Central memory CD4-positive, alpha-beta T cell (primary cell): Measurements from ENCODE around the gene ADSL.
"Not testable (repeated sequence)": the region's sequence is repeated elsewhere in the genome, so short reads cannot be mapped to it uniquely, and the experiment has no call there.

Source experiments
- DNase-seq: peaks from one replicate; pipeline ENCODE4 v3.0.0; 2022
- total RNA-seq, 3 experiments: gene quantifications; one replicate each; lab custom pipeline; 2026; lab: John Stamatoyannopoulos, UW

ADSL gene
- 27.7 to 60.8 (median 52.2) reads per million in 3 experiments for total RNA-seq

- peak; percentile 83 for DNase-seq
Observed at GRCh38 chr22:40346185-40347118, at the start of gene ADSL. ADSL (plus strand) TSS chr22:40346500; CDS start chr22:40346559, 59 bp downstream.

GRCh38 chr22:40300316-40300715, 46.0 kb upstream of the ADSL start:
- no peak for DNase-seq

- no peak for DNase-seq
Observed at GRCh38 chr22:40300884-40301672, 45.2 kb upstream of the ADSL start.

- no peak for DNase-seq
Observed at GRCh38 chr22:40302149-40302548, 44.2 kb upstream of the ADSL start.

GRCh38 chr22:40305625-40306024, 40.7 kb upstream of the ADSL start:
- DNase-seq: no peak

GRCh38 chr22:40308999-40309573, 37.2 kb upstream of the ADSL start:
- no peak for DNase-seq

GRCh38 chr22:40309631-40310030, 36.7 kb upstream of the ADSL start:
- no peak for DNase-seq

- DNase-seq: no peak
Observed at GRCh38 chr22:40310081-40310767, 36.1 kb upstream of the ADSL start.

- no peak for DNase-seq
Observed at GRCh38 chr22:40310768-40311120, 35.6 kb upstream of the ADSL start.

GRCh38 chr22:40311646-40312045, 34.7 kb upstream of the ADSL start:
- DNase-seq: not testable (repeated sequence)

GRCh38 chr22:40312050-40312449, 34.2 kb upstream of the ADSL start:
- no peak for DNase-seq

- DNase-seq: no peak
Observed at GRCh38 chr22:40313007-40313406, 33.3 kb upstream of the ADSL start.

GRCh38 chr22:40314041-40314440, 32.3 kb upstream of the ADSL start:
- DNase-seq: no peak

- DNase-seq: no peak
Observed at GRCh38 chr22:40320687-40321086, 25.6 kb upstream of the ADSL start.

- DNase-seq: no peak
Observed at GRCh38 chr22:40322021-40322420, 24.3 kb upstream of the ADSL start.

GRCh38 chr22:40322818-40323447, 23.4 kb upstream of the ADSL start:
- no peak for DNase-seq

- peak; percentile 30 for DNase-seq
Observed at GRCh38 chr22:40323681-40324171, 22.6 kb upstream of the ADSL start.

GRCh38 chr22:40324468-40325305, 21.6 kb upstream of the ADSL start:
- DNase-seq: peak; percentile 81

- peak; percentile 45 for DNase-seq
Observed at GRCh38 chr22:40325315-40325714, 21.0 kb upstream of the ADSL start.

GRCh38 chr22:40326905-40327735, 19.2 kb upstream of the ADSL start:
- DNase-seq: peak; percentile 48
